ENCODE results near the gene MATN3.

Gene MATN3

DNA sequence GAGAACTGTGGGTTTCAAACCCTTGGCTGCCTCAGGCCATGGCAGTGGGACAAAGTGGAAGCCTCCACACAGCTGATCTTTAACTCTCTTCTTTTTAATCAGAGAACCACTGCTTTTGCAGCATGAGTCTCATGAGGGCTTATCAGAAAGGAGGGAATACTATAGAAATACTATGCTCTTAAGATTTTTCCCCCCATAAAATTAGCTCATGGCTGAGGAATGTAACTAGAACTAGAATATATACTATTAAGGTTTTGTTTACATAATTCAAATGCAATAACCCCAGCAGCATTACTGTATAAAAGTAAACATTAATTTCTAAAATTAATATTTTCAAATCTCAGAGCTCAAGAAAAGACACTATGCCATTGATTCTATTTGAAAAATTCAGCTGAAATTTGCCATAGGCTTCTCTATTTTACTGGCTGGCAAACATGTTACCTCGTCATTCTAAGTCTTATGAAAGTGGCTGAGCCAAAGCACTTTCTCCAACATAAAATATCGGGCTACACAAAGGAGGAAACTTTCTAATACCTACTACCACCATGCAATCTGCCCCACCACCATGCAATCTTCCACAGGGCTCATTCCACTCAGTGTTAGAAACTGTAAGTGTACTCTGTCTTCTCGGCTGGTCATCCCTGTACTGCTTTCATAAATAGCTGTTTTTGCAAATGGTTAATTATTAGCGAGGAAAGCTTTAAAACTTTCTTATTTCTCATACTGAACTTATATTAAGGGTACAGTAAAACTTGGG is 65.1 kb downstream of the MATN3 start:
- no peaks in the 10 kb centered on the region for H3K27me3 Mint-ChIP-seq
- peaks cover 23% of the 10 kb centered on the region for H3K36me3 Mint-ChIP-seq (ENCODE audit: low read depth)
- H3K27ac Mint-ChIP-seq, result no peak overlapping the region
- H3K4me3 Mint-ChIP-seq, result no peak overlapping the region
- ATAC-seq, result no peak
- no peaks in the 10 kb centered on the region for H3K4me1 Mint-ChIP-seq
- no peak for DNase-seq
- no peaks in the 10 kb centered on the region for H3K9me3 Mint-ChIP-seq

DNA sequence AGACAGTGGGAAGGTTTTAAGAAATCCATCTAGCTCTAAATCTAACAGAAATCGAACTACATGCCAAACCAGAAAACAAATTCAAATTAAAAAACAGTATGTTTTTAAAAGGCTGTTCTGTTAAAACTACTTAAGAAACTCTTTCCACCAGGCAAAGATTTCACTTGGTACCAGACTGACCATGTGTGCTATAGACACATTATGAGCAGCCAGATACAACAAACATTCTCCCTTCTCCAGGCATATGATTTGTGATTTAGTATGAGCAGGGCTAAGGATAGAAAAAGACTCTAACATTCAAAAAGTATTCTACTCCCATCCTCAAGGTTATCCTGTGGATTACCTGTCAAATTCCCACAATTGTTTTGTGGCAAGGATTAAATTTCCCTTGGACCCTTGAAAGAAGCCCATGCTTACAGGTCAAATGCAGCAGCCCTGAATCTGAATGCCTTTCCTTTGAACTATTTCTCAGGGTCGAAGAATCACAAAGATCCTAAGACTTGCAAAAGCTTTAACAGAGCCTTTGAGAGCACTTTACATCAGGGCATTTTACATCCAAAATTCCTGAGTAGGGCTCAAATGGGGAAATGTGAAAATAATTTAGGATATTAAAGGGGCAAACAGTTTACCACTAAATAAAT is 68.1 kb downstream of the MATN3 start:
- DNase-seq (no peak), ATAC-seq (no peak)
- peaks cover 18% of the 10 kb centered on the region for H3K36me3 Mint-ChIP-seq (ENCODE audit: low read depth)
- H3K27ac Mint-ChIP-seq, result no peak overlapping the region
- no peak overlapping the region for H3K4me3 Mint-ChIP-seq
- no peaks in the 10 kb centered on the region for H3K9me3 Mint-ChIP-seq
- no peaks in the 10 kb centered on the region for H3K4me1 Mint-ChIP-seq
- no peaks in the 10 kb centered on the region for H3K27me3 Mint-ChIP-seq

DNA sequence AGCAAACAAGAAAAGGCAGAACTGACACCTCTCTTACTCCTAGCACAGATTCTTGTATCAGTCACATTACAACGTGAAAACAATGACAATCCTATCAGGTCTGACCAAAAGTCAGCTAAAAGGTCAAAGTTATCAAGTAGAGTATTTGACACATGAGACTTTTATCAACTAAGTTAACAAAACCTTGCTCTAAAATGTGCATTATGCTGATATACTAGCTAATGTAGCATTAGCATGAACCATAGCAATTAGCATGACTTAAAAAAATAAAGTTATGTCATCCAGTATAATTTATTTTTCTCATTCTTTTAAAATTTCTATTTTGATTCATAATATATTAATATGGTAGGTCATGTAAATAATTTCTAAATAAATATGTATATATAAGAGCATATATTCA is 69.3 kb downstream of the MATN3 start:
- Mint-ChIP-seq H3K36me3 (ENCODE audit: low read depth) (peaks cover 22% of the 10 kb centered on the region), H3K4me3 (no peak overlapping the region), H3K4me1 (no peaks in the 10 kb centered on the region), H3K27ac (no peak overlapping the region), H3K27me3 (no peaks in the 10 kb centered on the region), H3K9me3 (no peaks in the 10 kb centered on the region)
- DNase-seq (no peak), ATAC-seq (no peak)

DNA sequence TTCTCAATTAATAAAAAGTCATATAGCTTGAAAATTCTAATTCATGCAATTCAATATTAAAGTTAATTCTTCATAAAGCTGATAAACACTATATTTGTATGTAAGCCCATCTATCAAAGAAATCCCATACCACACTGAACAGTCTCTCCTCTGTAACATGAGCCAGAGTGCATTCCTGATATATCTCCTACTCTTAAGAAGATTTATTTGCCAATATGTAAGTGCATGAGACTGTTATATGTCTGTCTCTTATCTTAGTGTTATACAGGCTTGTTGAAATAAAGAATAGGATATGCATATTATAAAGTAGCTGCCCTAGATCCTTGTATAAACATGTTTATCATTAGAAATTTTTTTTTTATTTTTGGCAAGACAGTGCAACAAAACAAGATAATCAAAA is 70.3 kb downstream of the MATN3 start:
- no peak overlapping the region for H3K27ac Mint-ChIP-seq
- H3K4me3 Mint-ChIP-seq, result no peak overlapping the region
- H3K36me3 Mint-ChIP-seq (ENCODE audit: low read depth), result peaks cover 27% of the 10 kb centered on the region
- no peaks in the 10 kb centered on the region for H3K9me3 Mint-ChIP-seq
- DNase-seq (no peak), ATAC-seq (no peak)
- no peaks in the 10 kb centered on the region for H3K27me3 Mint-ChIP-seq
- H3K4me1 Mint-ChIP-seq, result no peaks in the 10 kb centered on the region
